ENCODE results near the gene RALB. TPM values are rescaled to one million over a fixed set of nuclear protein-coding genes. Genes with fewer than 3 reads are reported as not detected.

RALB gene
- total and polyA plus RNA-seq, 2 of the 8 experiments (the other 6 are each of a cell fraction or from before 2014, with no cell fraction given), result 12.0 to 16.6 TPM

- no peak for TF ChIP-seq POLR2AphosphoS5 (IDR thresholded peaks at IDR 0.05; ENCODE audit: low read depth, low read length)
- TF ChIP-seq ASH2L (IDR thresholded peaks at IDR 0.05; ENCODE audit: low read length), result no peak
- no peak for TF ChIP-seq NANOG (IDR thresholded peaks at IDR 0.05; ENCODE audit: insufficient read depth, low read depth, low read length, poor library complexity, severe bottlenecking)
- TF ChIP-seq MAFK (IDR thresholded peaks at IDR 0.05; ENCODE audit: low read depth, low read length), result no peak
- no peak for TF ChIP-seq SP2 (IDR thresholded peaks at IDR 0.05; ENCODE audit: low read length)
- TF ChIP-seq EGR1 (IDR thresholded peaks at IDR 0.05; ENCODE audit: borderline replicate concordance, low read depth, low read length), result no peak
- TF ChIP-seq RAD21 (IDR thresholded peaks at IDR 0.05 in 1 of 2, conservative IDR thresholded peaks at IDR 0.05 in 1 of 2; ENCODE audit: low read depth in 2 of 2, low read length in 2 of 2), result peak; percentile 98 to 99
- no peak for TF ChIP-seq POLR2A (IDR thresholded peaks at IDR 0.05; ENCODE audit: control extremely low read depth in 1 of 2, low read depth in 2 of 2, low read length in 2 of 2)
- no peak for TF ChIP-seq CBX8 (IDR thresholded peaks at IDR 0.05; ENCODE audit: borderline replicate concordance, low read depth, low read length)
- no peak for TF ChIP-seq PHF8 (conservative IDR thresholded peaks at IDR 0.05; ENCODE audit: low read depth, low read length)
- TF ChIP-seq, protein P1, sequence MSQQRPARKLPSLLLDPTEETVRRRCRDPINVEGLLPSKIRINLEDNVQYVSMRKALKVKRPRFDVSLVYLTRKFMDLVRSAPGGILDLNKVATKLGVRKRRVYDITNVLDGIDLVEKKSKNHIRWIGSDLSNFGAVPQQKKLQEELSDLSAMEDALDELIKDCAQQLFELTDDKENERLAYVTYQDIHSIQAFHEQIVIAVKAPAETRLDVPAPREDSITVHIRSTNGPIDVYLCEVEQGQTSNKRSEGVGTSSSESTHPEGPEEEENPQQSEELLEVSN (IDR thresholded peaks at IDR 0.05), result peak; percentile 52; the same call in 1 of the 2 replicates
- TF ChIP-seq CTBP2 (IDR thresholded peaks at IDR 0.05; ENCODE audit: borderline replicate concordance, insufficient read depth, insufficient read length, low read length), result no peak
- no peak for TF ChIP-seq SP1 (IDR thresholded peaks at IDR 0.05; ENCODE audit: low read depth, low read length)
- TF ChIP-seq CHD2 (IDR thresholded peaks at IDR 0.05; ENCODE audit: low read length), result no peak
- no peak for TF ChIP-seq CREB1 (IDR thresholded peaks at IDR 0.05)
- no peak for TF ChIP-seq SIRT6 (IDR thresholded peaks at IDR 0.05; ENCODE audit: low read length)
- no peak for TF ChIP-seq JUN (IDR thresholded peaks at IDR 0.05; ENCODE audit: low read depth, low read length)
- TF ChIP-seq BRCA1 (IDR thresholded peaks at IDR 0.05; ENCODE audit: low read depth, low read length), result no peak
- TF ChIP-seq SAP30 (IDR thresholded peaks at IDR 0.05; ENCODE audit: insufficient read depth, insufficient replicate concordance, low read length), result no peak
- peak; percentile 19; the same call in 1 of the 2 replicates for TF ChIP-seq MAX (IDR thresholded peaks at IDR 0.05)
- TF ChIP-seq RNF2 (IDR thresholded peaks at IDR 0.05; ENCODE audit: borderline replicate concordance, low read depth, low read length, missing control alignments, poor library complexity, severe bottlenecking), result no peak
- peak; percentile 65 for TF ChIP-seq EZH2 (IDR thresholded peaks at IDR 0.05; ENCODE audit: low read depth, low read length, severe bottlenecking)
- peak; percentile 69; the same call in 1 of the 2 replicates for TF ChIP-seq GABPA (IDR thresholded peaks at IDR 0.05; ENCODE audit: borderline replicate concordance, insufficient read depth, low read length)
- peak; percentile 49; the same call in 1 of the 2 replicates for TF ChIP-seq SUZ12 (IDR thresholded peaks at IDR 0.05; ENCODE audit: low read length)
Observed at GRCh38 chr2:120343433-120344105, 90.9 kb downstream of the RALB start (continued).
